Fibroblast of skin of right biceps (primary cell): ENCODE measurements around the gene GNLY.
A peak's percentile ranks its signal among the peaks of the same experiment; 100 is the strongest.

ENCODE experiments used
- DNase-seq: peaks from one replicate; pipeline ENCODE4 v3.0.0-alpha.2; 2013

Gene GNLY

GRCh38 chr2:85730686-85731230 lies 36.6 kb downstream of the GNLY start:
- no peak for DNase-seq

GRCh38 chr2:85731606-85732005 lies 37.4 kb downstream of the GNLY start:
- no peak for DNase-seq

GRCh38 chr2:85732467-85733120 lies 38.4 kb downstream of the GNLY start:
- no peak for DNase-seq

- no peak for DNase-seq
Observed at GRCh38 chr2:85733121-85733960, 39.2 kb downstream of the GNLY start.

- DNase-seq, result no peak
Observed at GRCh38 chr2:85734015-85734414, 39.9 kb downstream of the GNLY start.

GRCh38 chr2:85734942-85735608 lies 40.9 kb downstream of the GNLY start:
- DNase-seq, result peak; percentile 68

GRCh38 chr2:85735691-85736090 lies 41.5 kb downstream of the GNLY start:
- no peak for DNase-seq

GRCh38 chr2:85736456-85737355 lies 42.5 kb downstream of the GNLY start:
- no peak for DNase-seq

- DNase-seq, result peak; percentile 92
Observed at GRCh38 chr2:85737481-85737880, 43.3 kb downstream of the GNLY start.

GRCh38 chr2:85737961-85738360 lies 43.8 kb downstream of the GNLY start:
- no peak for DNase-seq

- DNase-seq, result no peak
Observed at GRCh38 chr2:85740193-85740592, 46.0 kb downstream of the GNLY start.

GRCh38 chr2:85741211-85741832 lies 47.2 kb downstream of the GNLY start:
- DNase-seq, result no peak

GRCh38 chr2:85741833-85742455 lies 47.8 kb downstream of the GNLY start:
- DNase-seq, result peak; percentile 93

GRCh38 chr2:85743304-85743978 lies 49.3 kb downstream of the GNLY start:
- peak; percentile 73 for DNase-seq

GRCh38 chr2:85744055-85744454 lies 49.9 kb downstream of the GNLY start:
- no peak for DNase-seq

GRCh38 chr2:85744741-85745601 lies 50.8 kb downstream of the GNLY start:
- peak; percentile 99 for DNase-seq

- DNase-seq, result no peak
Observed at GRCh38 chr2:85745619-85746018, 51.5 kb downstream of the GNLY start.

GRCh38 chr2:85746321-85747004 lies 52.3 kb downstream of the GNLY start:
- DNase-seq, result no peak

GRCh38 chr2:85747441-85747840 lies 53.3 kb downstream of the GNLY start:
- DNase-seq, result no peak
